Central memory CD4-positive, alpha-beta T cell (primary cell): ENCODE results near the gene EDAR.
A peak's percentile ranks its signal among the peaks of the same experiment; 100 is the strongest.

Experiments
- DNase-seq: peaks from one replicate; pipeline ENCODE4 v3.0.0; 2022

The EDAR gene

DNA sequence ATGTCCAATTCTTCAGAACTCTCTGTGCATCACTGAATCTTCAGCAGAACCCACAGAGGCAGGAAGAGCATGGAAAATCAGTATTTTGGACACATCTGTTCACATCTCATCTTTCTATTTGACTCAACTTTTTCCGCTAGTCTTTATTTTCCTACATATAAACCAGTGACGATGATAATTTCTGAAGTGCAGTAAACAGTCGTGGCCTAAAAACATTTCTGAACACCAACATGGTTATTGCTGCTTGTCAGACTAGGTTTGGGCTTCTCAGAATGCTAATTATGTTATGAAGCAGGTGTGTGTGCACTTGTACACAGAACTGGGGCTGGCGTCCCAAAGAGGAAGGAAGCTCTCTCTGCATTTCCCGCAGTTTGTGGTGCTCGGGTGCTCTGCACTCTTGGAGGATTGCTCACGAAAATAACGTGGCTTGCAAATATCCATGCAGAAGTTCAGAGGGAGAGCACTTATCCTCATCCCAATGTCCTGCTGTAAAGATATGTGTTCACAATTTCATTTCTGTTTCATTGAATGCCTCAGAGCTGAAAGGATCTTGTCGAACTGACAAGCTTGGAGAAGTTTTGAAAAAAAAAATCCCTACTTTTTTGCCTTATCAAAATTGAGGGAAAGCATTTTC lies 50.8 kb downstream of the EDAR start:
- DNase-seq, result no peak

DNA sequence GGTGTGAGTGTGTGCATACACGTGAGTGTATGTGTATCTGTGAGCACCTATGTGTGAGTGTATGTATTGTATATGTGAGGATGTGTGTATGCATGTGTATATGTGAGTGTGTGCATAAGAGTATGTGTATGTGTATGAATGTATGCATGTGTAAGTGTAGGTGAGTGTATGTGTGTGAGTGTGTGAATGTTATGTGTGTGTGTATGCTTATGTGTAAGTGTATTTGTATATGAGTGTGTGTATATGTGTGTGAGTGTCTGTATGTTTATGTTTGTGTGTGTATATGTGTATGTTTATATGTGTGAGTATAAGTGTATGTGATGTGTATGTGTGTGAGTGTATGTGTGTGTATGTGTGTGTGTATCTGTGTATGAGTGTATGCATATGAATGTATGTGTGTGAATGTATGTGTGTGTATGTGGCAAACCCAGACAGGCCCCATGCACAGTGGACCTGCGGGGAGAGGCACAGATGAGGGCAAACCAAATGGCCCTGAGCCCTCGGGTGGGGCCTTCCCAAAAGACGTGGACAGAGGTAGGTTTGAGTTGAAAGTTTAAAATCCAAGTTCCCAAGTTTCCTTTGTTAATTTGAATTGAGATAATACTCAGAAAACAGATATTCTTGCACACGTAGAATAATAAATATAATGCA lies 51.5 kb downstream of the EDAR start:
- no peak for DNase-seq

DNA sequence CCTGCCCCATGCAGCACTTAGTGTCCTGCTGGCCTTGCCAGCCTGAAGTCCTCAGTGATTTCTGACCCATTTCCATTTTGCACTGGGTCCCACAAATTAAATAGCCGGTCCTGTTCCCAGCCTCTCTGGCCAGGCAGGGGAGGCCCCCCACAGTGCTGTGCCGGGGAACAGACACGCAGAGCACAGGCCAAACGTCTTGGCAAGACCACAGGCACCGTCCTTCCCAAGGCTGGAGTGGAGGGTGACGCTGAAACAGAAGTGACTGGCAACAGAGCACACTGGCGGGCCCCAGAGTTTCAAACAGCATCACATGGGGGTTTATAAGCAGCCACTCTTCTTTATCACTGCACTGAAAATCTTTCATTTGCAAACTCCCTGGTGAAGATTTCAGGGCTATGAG lies 52.2 kb downstream of the EDAR start:
- no peak for DNase-seq

DNA sequence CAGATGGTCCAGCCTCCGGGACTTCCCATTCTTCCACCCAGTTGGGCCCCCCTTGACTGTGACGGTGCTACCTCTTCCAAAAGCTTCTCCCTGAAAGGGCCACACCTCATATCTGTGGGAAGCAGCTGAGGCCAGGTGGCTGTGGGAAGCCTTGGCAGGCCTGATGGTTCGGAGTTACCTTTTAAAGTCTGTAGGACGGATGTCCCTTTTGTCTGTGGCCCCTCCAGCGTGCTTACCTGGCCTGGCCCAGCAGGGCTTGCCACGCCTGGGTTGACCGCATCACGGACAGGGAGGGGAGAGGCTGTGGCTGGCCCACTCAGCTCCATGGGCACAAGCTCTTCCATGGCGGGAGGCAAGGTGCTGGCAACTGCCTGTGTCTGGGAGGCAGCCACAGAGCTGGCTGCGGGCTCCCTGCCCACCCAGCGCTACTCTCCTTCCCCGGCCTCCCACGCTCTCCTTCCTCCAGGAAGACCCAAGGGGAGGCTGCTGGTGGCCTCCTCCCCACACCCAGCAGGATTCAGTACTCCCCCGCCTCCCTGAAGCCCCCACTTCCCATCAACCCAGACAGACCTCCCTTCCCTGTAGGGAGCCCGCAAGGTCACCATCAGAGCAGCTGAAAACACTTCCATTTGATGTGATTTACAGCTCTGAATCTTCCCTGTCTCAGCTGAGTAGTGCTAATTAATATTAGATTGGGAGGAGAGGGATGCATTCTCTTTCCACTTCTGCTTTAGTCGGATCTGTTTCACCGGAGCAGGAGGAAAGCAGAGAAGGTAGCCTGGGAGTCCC lies 52.8 kb downstream of the EDAR start:
- DNase-seq, result no peak

DNA sequence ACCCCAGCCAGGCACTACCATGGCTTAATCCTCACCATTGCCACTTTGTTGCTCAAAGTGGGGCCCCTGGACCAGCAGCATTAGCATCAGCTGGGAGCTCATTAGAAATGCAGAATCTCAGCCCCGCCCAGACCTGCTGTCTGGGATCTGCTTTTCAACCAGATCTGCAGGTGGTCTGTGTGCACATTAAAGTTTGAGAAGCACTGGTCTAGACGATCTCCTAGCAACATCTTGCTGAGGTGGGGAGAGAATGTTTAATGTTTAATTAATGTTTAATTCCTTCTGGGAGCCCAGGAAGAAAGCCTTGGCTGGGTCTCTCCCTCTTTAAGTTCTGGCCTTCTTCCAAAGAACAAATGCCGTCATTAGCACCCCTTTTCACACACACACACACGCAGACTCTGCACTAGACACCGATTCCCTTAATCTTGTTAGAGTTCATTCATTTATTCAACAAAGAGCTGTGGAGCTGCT lies 53.7 kb downstream of the EDAR start:
- DNase-seq, result no peak

DNA sequence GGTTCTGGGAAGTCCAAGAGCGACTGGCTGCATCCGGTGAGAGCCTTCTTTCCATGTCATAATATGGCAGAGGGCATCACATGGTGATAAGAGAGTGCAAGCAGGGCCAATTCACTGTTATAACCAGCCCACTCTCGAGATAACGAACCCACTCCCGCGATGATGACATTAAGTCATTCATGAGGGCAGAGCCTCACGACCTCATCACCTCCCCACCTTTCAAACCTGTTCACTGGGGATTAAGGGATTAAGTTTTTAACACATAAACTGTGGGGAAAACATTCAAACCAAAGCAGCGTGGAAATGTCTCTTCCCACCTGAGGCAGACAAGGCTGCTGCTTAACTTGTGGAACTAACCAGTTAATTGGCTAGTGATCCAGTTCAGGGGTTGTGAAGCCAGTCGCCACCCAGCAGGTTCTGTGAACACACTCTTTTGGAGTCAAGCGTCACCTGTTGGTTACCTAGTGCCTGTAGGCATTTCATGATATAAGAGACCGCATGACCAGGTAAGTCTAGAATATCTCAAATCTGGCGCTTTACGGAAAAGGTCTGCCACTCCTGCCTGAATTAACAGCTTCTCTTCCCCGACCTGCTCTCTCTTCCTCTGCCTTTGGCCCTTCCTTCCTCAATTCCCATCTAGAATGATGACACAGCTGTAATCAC lies 54.3 kb downstream of the EDAR start:
- no peak for DNase-seq

DNA sequence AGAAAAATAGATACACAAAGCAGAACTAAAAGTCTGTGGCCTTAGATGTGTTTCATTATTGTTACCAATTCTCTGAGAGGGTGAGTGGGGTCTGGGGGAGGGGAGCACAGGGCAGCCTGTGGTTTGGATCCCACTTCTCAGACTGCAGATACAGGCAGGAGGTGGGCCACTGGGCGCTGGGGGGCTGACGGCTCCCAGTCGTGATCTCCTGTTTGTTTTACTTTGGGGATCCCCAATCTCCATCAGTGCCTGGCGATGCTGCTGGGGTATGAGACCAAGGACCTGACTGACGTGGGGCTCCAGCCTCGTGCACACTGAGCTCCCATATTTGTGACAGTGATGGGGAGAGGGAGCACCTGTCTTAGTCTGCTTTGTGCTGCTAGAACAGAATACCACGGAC lies 54.9 kb downstream of the EDAR start:
- DNase-seq, result no peak

DNA sequence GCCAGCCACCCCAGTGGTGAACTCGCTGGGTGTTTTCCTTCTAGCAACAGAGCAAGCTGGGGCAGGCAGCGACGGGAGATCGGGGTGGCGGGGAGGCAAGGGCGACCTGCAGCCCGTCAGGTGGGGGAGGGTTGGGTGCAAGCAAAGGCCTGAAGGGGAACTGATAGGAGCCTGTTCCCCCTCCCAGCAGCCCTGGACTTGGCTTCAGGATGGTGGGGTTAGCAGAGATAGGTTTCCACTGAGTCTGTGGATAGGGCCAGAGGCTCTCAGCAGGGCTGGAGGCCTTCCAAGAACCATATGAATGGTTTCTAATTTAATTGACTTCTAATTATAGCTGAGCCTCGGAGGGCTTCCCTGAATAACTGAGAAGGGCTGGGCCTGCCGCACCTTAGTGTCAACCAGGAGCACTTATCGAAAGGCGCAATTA lies 55.3 kb downstream of the EDAR start:
- no peak for DNase-seq

DNA sequence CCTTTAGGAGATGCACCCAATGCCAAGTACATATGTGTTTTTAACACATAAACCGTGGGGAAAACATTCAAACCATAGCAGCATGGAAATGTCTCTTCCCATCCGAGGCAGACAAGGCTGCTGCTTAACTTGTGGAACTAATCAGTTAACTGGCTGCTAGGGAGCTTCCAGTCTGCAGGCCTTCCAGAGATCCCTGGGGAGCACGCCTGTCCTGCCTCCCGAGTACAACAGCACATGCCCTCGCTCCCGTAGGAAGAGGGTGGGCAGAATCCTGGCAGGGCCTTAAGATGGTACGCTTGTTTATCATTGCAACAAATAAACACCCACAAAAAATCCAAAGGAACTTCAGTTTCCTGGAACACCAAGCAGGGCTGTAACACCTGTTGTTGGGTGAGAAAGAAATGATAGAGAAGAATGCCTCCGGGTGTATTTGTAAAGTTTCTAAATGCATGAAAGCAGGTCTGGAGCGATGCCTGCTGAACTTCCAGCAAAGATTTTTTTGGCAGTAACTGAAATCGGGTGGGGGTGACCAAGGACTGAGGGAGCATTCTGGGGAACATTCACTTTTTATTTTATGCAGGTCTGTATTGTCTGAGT lies 56.2 kb downstream of the EDAR start:
- no peak for DNase-seq

DNA sequence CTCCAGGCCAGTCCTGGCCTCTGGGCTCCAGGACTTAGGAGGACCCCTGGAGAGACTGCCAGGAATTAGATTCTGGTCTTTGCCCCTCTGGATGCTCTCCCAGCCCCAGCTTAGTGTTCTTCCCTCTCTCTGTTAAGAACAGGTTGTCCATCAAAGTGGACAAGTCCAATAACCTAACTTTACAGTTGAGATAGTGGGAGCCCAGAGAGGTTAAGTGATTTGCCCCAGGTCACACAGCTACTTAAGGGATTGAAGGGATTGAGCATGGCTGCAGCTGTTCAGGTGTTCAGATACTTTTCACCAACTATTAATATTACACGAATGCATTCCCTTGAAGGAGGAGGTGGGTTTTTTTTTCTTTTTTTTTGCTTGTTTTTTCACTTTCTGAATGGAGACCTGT lies 57.6 kb downstream of the EDAR start:
- DNase-seq, result no peak

DNA sequence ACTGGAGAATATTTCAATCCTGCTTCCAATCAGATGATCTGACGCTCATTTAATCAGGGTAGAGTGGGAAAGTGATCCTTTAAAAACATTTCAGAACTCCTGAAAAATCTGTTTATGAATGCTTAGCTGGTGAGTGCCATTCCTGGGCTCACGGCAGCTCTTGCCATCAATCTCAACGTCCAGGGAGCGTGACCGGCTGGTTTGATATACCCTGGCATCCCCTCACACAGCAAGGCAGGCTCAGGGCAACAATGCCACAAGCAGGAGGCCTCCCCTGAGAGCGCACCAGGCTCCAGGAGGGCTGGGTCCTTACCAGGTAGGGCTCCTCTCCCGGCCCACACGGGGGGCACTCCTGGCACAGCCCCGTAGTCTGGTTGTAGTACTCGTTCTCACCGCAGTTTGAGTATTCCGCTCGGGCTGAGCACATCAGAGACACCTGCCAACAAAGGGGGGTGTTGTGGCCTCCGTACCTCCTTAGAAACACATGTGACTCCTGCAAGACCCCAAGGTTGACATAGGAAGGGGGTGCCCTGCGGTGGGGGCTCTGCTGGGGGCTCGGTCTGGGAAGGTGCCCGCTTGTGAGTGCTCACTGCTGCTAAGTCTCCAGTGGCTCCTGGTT lies 59.1 kb downstream of the EDAR start:
- DNase-seq, result no peak

DNA sequence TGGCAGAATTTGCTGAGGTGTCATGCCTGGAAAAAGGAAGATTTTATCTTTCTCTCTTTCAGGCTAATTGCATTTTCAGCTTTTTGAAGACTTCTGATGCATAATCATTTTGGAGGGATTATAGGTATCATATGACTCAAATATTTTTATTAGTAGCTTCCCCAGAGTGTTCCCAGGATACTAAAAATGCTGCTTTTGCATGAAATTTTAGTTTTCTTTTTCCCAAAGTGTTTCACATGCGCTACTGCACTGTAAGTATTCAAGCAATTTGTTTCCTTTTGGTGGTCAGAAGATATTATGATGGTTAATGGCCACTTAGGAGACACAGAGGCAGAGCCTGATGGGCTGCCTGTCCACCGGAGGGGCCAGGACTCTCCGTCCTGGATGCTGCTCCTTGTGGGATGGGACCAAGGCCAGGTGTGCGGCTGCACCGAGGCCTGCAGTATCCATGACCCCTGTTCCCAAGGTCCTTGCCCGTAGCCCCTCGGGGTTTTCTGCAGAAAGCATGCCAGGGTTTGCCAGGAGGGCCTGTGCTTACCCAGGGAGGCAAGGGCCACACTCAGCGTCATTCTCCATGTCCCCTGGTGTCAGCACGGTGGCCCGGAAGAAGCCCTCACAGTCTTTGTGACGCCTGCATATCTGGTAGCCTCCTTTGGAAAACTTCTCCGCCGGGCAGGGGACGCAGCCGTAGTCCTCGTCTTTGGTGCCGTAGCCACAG lies 60.2 kb downstream of the EDAR start:
- no peak for DNase-seq

DNA sequence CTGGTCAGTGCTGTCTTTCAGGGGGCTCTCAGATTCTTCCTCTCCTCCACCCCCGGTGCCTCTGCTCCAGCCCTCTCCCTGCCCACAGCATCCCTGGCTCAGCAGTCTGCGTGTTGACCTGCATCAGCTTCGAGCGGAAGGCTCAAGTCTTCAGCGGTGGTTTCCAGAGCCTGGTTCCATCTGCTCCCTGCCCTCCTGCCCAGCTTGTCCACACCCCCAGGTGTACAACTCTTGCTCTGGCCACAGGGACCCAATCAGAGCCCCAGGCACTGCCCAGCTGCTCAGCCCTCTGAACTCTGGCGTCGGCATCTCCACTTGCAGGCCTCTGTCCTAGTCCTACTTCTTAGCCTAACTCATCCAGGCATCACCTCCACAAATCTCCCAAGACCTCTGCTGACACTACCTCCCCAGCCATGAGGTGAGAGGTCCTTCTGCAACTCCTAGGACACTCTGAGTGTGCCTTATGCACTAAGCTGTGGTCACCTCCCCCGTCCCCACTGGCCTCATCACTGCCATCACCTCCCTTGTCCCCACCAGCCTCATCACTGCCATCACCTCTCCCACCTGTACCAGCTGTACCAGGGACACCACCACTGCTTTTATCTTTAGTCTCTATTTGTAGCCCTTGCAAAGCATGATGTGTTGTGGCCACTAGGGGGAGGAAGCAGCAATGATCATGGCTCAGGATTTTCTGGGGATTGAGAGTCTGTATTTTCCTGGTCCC lies 60.9 kb downstream of the EDAR start:
- peak; percentile 34 for DNase-seq

DNA sequence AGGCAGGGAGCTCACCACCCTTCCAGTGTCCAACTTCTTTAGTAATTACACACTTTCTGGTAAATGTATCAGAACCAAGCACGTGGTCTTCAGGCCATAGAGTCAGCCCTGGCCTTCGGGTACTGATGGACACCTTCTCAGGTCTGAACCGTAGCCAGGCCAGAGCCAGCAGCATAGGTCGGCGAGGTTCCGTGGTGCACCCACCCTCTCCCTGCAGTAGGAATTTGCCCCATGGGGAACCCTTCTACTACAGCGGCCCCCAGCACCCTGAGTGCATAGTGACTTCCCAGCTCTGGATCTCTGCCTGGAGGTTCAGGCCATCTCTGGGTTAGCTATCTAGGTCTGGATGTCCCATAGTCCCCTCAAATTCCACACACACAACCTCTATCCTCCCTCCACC lies 61.6 kb downstream of the EDAR start:
- no peak for DNase-seq

DNA sequence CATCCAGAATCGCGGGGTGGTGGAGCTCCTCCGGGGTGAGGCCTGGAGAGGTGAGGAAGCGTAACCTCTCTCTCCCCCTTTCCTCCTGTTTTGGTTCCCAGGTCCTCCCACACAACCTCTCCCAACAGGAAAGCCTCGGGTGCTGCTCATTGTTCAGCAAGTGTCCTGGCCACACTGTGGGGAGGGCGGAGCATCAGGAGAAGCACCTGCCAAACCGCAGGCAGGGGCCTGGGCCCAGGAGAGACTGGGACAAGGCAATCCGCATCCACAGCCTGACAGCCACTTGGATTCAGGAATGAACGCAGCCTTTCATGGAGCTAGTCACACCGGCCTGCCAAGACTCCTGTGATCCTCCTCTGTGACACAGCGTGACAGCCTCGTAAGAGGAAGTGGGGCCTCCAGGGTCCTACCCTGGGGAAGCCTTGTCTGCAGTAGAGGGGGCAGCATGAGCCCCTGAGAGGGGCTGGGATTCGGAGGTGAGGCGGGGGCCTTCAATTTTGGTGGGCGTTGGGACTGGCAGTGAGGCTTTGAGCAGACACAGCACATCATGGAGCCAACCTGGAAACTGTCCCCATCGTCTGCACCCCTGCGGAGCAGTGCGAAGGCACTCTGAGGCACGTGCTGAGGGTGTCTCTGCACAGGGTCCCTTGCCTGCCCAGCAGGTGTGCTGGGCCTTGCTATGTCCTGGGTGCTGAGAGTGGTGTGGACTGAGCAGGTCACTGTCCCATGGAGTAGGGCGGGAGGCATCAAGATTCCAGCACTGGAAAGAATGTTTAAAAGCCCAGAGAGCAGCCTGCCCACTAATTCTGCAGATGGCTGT lies 62.2 kb downstream of the EDAR start:
- no peak for DNase-seq

DNA sequence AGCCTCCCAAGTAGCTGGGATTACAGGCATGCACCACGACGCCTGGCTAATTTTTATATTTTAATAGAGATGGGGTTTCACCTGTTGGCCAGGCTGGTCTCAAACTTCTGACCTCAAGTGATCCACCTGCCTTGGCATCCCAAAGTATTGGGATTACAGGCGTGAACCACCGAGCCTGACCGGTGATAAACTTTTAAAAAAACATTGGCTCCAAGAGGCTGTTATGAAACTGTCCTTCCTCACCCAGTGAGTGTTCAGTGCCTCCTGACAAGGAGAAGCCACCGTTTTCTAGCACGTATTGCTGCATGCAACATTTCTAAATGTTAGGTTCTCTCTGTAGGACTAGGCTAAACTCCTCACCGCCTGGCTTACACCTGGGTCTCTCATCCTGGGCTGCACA lies 63.3 kb downstream of the EDAR start:
- no peak for DNase-seq

DNA sequence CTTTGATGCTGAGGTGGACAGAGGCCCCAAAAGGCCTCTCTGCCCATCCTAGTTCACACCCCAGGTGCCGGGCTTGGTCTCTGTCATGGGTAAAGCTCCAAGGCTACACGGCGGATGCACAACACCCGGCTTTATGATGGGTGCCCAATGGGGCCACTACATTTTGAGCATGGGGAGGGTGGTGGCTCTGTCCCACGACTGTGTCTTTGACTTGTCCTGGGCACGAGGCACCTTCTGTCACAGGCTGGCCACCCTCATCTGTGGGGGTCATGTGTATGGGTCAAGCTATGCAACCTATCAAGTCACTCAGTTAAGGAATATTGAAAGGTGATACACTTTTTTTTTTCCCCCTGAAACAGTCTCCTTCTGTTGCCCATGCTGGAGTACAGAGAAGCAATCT lies 63.7 kb downstream of the EDAR start:
- no peak for DNase-seq

DNA sequence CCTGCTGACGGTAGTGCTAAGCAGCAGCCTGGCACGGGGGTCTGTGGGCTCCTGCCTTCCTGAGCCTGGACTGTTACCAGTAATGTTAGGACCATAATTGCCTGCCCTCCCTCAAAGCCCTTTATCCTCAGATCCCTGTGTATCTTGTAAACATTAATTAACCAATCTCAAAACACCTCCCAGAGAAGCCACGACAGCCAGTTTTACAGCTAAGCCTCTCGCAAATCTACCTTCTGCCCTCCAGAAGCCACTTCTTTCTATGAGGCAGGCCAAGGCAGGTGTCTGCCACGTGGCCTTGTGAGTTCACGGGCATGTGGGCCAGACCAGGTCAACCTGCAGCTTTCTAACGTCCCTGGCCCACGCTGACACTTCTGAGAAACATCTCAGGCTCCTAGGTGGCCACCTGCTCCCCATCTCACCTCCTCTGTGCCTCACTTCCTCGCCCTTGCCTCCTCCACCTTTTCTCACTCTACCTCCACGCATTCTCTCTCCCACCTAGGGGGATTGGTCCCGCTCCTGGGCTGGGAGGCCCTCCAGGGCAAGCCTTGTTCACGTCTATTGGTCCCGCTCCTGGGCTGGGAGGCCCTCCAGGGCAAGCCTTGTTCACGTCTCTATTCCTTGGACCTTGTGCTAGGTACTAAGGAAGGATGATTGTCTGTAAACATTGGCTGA lies 64.3 kb downstream of the EDAR start:
- no peak for DNase-seq

DNA sequence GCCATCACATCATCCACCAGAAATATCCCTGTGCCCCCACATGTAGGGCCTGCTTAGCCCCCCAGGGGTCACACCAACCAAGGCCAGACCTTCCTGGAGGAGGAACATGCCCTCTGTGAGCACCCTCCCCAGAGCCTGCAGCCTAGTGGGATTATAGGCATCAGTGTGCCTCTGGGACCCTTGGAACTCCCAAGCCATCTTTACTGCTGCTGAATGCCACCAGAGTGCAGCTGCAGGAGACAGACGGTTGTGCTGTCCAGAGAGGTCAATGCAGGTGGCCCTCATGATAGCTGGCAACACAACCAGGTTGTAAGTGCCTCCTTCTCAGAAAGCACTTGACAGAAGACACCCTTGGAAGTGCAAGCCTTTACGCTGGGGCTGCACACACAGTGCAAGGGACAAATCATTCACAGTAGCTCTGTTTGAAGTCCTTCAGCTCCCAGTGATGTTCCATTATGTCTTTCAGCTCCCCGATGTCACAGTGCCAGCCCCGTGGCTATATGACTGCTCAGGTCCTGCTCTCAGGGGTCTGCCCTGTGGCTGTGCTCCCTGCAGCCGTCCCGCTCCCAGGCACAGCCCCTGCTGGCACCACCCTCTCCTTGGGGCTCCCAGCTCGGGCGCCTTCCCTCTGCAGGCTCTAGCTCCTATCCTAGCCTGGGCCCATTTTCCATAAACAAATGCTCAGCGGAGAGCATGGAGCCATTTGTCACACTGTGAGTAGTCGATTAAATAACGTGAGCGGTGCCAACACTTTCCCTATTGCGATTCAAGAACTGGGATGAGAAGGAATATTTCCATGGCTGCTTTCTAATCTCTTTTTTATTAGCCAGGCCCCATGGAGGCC lies 65.1 kb downstream of the EDAR start:
- no peak for DNase-seq
